GM10266 (cell line): ENCODE measurements around the gene ZNF236.
A peak's percentile ranks its signal among the peaks of the same experiment; 100 is the strongest.

Experiments
- DNase-seq: peaks from one replicate; pipeline ENCODE4 v3.0.0; 2012; ENCODE audit errors: extremely low spot score
- TF ChIP-seq, protein P1 (sequence below): IDR thresholded peaks from 2 replicates; pipeline ENCODE4 v1.5.1; 2012; ENCODE audit warnings: mild to moderate bottlenecking, low read depth; ENCODE audit not compliant: control insufficient read depth, insufficient read depth; ENCODE audit errors: missing control alignments

Gene ZNF236

DNA sequence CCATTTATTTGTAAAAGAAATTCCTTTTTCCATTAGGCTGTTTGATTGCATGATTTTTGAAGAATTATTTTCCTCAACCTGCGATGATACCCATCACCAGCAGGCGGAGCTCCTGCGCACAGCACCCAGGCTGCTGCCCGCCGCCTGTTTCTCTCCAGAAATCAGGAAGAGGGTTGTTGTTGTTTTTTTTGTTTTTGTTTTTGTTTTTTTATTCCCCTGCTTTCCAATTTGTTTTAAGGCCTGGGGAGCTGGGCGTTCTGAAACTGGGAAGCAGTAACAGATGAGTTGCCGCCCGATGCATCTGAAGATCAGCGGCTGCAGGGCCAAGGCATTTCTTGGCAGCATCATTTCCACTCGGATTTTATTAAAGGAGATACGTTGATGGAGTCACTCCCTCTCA is 178.2 kb downstream of the ZNF236 start:
- DNase-seq: peak; percentile 74
- TF ChIP-seq, protein P1, sequence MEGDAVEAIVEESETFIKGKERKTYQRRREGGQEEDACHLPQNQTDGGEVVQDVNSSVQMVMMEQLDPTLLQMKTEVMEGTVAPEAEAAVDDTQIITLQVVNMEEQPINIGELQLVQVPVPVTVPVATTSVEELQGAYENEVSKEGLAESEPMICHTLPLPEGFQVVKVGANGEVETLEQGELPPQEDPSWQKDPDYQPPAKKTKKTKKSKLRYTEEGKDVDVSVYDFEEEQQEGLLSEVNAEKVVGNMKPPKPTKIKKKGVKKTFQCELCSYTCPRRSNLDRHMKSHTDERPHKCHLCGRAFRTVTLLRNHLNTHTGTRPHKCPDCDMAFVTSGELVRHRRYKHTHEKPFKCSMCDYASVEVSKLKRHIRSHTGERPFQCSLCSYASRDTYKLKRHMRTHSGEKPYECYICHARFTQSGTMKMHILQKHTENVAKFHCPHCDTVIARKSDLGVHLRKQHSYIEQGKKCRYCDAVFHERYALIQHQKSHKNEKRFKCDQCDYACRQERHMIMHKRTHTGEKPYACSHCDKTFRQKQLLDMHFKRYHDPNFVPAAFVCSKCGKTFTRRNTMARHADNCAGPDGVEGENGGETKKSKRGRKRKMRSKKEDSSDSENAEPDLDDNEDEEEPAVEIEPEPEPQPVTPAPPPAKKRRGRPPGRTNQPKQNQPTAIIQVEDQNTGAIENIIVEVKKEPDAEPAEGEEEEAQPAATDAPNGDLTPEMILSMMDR: peak; percentile 96

DNA sequence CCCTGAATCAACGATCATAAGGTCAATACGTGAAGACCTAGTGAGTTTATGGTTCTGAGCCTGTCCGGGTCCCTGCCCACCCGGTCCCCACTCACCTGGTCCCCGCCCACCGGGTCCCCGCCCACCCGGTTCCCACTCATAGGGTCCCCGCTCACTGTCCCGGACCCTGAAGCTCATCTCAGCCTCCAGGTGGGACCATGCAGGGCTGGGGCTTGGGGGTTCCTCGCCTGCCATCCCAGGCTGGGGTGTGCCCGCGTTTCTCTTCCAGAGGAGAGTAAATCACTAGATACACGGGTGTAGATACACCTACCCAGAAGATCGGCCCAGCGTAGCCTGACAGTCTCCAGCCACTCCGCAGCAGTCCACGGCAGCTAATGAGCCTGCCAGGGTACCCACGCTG is 178.7 kb downstream of the ZNF236 start:
- TF ChIP-seq, protein P1: no peak
- no peak for DNase-seq

DNA sequence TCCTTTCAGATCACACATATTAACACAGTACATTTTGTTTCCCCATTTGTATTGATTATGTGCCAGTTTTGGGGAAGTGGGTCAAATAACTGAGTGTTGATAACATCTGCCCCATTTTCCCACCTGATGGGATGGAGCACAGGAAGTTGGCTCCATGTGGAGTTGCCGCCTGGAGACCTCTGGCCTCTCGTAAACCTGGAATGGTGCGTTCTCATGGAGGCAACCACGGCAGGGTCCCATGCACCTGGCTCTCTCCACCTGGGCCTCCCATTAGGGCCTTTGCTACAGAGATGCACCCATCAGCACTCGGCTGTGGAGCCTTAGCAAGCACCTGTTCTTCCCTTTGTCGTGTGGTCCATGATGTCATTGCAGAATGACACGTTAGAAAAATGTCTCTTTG is 179.6 kb downstream of the ZNF236 start:
- no peak for DNase-seq
- TF ChIP-seq, protein P1: no peak

DNA sequence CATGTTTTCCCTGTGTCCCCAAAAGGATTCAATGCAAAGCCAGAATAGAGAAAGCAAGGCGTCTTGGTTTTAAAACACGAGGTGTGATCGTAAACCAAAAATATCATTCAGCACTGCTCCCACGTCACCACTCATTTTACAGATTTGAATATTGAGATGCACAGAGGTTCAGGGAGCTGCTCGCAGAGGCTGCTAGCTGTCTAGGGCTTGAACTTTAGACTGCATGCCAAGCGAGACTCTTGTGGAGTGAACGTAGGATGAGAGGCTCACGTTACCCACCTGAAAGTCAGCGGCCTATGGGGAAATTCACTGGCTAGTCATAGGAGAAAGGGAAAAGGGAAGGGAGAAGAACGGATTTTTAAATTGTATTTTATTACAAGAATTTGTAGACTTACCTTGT is 180.1 kb downstream of the ZNF236 start:
- TF ChIP-seq, protein P1: no peak
- no peak for DNase-seq

DNA sequence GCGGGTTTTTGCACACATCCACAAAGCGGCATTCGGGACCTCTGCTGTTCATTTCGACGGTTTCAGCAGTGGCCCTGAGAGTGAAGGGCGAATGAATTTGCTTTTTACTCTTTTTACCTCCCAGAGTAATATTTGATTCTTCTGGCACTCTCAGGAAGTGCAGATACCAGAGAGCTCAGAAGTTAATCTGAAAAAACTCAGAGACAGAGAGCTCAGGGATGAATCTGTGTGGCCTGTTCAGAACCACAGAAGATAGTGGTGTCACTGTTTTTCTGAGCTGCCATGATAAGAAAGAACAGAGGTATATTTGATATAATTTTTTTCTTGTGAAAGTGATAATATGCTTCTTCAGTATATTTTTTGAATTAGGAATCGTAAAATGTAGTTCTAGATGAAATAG is 181.0 kb downstream of the ZNF236 start:
- TF ChIP-seq, protein P1: no peak
- DNase-seq: no peak

DNA sequence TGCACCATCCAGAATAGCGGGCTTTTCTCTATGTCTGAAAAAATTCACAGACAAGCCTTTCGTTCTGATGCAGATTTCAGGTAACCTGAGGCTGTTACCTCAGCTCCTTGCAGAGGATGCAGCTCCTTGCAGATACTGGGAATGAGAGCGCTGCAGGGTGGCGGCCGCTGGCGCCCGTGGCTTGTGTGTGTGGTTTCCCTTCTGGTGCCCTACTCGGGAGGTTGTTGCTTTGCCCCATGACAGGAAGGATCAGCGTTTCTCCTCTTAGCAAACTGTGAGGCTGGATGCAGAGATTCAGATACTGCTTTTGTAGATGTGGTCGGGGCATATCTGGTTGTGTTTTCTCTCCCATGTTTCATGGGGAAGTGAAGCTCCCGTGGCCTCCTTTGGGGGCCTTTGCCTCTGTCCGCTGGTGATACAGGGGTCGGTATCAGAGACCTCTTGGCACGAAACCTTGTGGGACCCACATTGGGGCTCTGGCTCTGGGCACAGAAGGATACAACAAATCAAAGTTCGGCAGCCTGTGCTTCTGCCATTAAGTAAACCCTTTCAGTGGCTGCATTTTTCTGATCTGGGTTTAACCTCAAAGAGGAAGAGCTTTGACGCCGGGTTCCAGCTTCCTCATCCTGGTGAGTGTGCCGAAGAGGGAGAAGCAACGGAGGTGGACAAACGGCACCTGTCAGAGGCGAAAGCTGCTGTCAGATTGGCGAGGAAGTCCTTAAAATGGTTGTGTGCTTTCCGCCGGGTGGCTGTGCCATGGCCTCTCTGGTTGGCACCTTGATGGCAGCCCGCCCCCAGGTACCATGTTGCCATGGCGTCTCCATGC is 182.4 kb downstream of the ZNF236 start:
- no peak for DNase-seq
- TF ChIP-seq, protein P1: no peak

DNA sequence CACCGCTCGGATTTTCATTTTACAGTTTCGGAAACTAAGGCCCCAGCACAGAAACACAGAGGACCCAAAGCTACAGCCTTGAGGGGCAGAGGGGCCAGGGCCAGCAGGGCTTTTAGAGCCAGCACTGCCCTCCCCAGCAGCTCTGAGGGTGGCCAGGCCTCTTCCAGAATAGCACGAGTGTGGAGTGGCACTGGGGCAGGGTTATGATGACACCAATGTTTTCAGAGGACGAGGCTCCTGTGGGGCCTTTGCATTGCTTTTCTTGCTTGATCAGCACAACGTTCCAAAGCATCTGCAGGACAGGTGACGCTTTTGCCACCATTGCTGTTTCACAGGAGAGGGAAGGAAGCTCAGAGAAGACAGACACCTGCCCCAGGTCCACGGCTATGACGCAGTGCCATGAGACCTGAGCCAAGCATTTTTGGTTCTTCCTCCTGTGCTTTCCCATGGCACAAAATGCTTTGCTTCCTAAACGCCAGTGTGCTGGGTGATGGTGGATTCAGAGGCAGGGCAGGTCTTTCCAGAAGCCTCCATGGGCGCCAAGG is 183.4 kb downstream of the ZNF236 start:
- TF ChIP-seq, protein P1: no peak
- no peak for DNase-seq
